ENCODE results near the gene RASSF3.

The RASSF3 gene

GRCh38 chr12:64687816-64688215, 77.5 kb downstream of the RASSF3 start:
- TF ChIP-seq YY1 (IDR thresholded peaks at IDR 0.05; ENCODE audit: low read depth): no peak
- no peak for TF ChIP-seq EGR1 (IDR thresholded peaks at IDR 0.05)
- no peak for TF ChIP-seq REST (IDR thresholded peaks at IDR 0.05; ENCODE audit: low read depth)
- TF ChIP-seq FOXM1 (IDR thresholded peaks at IDR 0.05; ENCODE audit: borderline replicate concordance, low read depth): no peak
- no peak for TF ChIP-seq RAD21 (IDR thresholded peaks at IDR 0.05; ENCODE audit: low read depth)
- no peak for TF ChIP-seq TEAD4 (IDR thresholded peaks at IDR 0.05)
- TF ChIP-seq NFIC (IDR thresholded peaks at IDR 0.05): no peak
- no peak for TF ChIP-seq MAX (IDR thresholded peaks at IDR 0.05)
- no peak for TF ChIP-seq CREB1 (IDR thresholded peaks at IDR 0.05; ENCODE audit: low read depth)
- no peak for TF ChIP-seq EP300 (IDR thresholded peaks at IDR 0.05; ENCODE audit: borderline replicate concordance)
- TF ChIP-seq TAF1 (IDR thresholded peaks at IDR 0.05; ENCODE audit: low read depth): no peak

GRCh38 chr12:64688219-64688618, 77.9 kb downstream of the RASSF3 start:
- TF ChIP-seq MAX (IDR thresholded peaks at IDR 0.05): no peak
- TF ChIP-seq REST (IDR thresholded peaks at IDR 0.05; ENCODE audit: low read depth): no peak
- TF ChIP-seq USF1 (IDR thresholded peaks at IDR 0.05): no peak
- TF ChIP-seq ZBTB7A (IDR thresholded peaks at IDR 0.05; ENCODE audit: low read depth): no peak
- TF ChIP-seq RAD21 (IDR thresholded peaks at IDR 0.05; ENCODE audit: low read depth): no peak
- TF ChIP-seq TCF12 (IDR thresholded peaks at IDR 0.05; ENCODE audit: low read depth): no peak
- no peak for TF ChIP-seq CEBPB (IDR thresholded peaks at IDR 0.05)
- TF ChIP-seq EGR1 (IDR thresholded peaks at IDR 0.05): no peak
- no peak for TF ChIP-seq TEAD4 (IDR thresholded peaks at IDR 0.05)
- TF ChIP-seq YY1 (IDR thresholded peaks at IDR 0.05; ENCODE audit: low read depth): no peak
- no peak for TF ChIP-seq CREB1 (IDR thresholded peaks at IDR 0.05; ENCODE audit: low read depth)
- no peak for TF ChIP-seq EP300 (IDR thresholded peaks at IDR 0.05; ENCODE audit: borderline replicate concordance)
- TF ChIP-seq TAF1 (IDR thresholded peaks at IDR 0.05; ENCODE audit: low read depth): no peak
- no peak for TF ChIP-seq FOXM1 (IDR thresholded peaks at IDR 0.05; ENCODE audit: borderline replicate concordance, low read depth)

GRCh38 chr12:64688715-64689114, 78.4 kb downstream of the RASSF3 start:
- TF ChIP-seq REST (IDR thresholded peaks at IDR 0.05; ENCODE audit: low read depth) (no peak), TCF12 (IDR thresholded peaks at IDR 0.05; ENCODE audit: low read depth) (no peak), YY1 (IDR thresholded peaks at IDR 0.05; ENCODE audit: low read depth) (no peak), TAF1 (IDR thresholded peaks at IDR 0.05; ENCODE audit: low read depth) (no peak), EP300 (IDR thresholded peaks at IDR 0.05; ENCODE audit: borderline replicate concordance) (no peak), NFIC (IDR thresholded peaks at IDR 0.05) (no peak), EGR1 (IDR thresholded peaks at IDR 0.05) (no peak), CEBPB (IDR thresholded peaks at IDR 0.05) (no peak), USF1 (IDR thresholded peaks at IDR 0.05) (no peak), FOXM1 (IDR thresholded peaks at IDR 0.05; ENCODE audit: borderline replicate concordance, low read depth) (no peak), CREB1 (IDR thresholded peaks at IDR 0.05; ENCODE audit: low read depth) (no peak), ZBTB7A (IDR thresholded peaks at IDR 0.05; ENCODE audit: low read depth) (no peak), RAD21 (IDR thresholded peaks at IDR 0.05; ENCODE audit: low read depth) (no peak)

GRCh38 chr12:64691227-64691794, 81.0 kb downstream of the RASSF3 start:
- TF ChIP-seq EGR1 (IDR thresholded peaks at IDR 0.05) (no peak), CREB1 (IDR thresholded peaks at IDR 0.05; ENCODE audit: low read depth) (no peak), RAD21 (IDR thresholded peaks at IDR 0.05; ENCODE audit: low read depth) (no peak), NFIC (IDR thresholded peaks at IDR 0.05) (no peak), CEBPB (IDR thresholded peaks at IDR 0.05) (no peak), EP300 (IDR thresholded peaks at IDR 0.05; ENCODE audit: borderline replicate concordance) (no peak), FOXM1 (IDR thresholded peaks at IDR 0.05; ENCODE audit: borderline replicate concordance, low read depth) (no peak), TCF12 (IDR thresholded peaks at IDR 0.05; ENCODE audit: low read depth) (no peak), USF1 (IDR thresholded peaks at IDR 0.05) (no peak), TAF1 (IDR thresholded peaks at IDR 0.05; ENCODE audit: low read depth) (no peak)

Data from Ishikawa (cell line).